GM19238 (cell line): ENCODE results near the gene MAGI2.

Experiments
- DNase-seq: peaks from one replicate; pipeline ENCODE4 v3.0.0; 2011; ENCODE audit warnings: low spot score; ENCODE audit not compliant: insufficient read length

The MAGI2 gene

DNA sequence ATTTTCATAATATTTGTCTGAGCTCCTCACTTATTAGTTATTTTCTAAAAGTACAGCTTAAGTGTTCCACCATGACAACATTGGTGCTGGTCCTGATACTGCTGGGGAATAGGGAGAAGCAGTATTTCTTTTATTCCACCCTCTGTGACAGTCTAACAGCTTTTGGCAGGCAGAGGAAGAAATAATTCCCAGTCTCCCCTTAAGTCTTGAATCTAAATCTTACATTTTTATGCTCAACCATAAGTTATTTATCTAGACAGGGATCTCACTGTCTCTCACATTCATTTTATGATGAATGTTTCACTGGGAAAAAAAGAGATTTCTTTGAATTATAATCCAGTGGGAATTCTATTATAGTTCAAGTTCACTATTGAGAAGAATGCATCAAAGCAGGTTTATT, 71.5 kb downstream of the MAGI2 start:
- no peak for DNase-seq

- no peak for DNase-seq
These were observed 76.4 kb downstream of the MAGI2 start for GRCh38 chr7:79377097-79377496.

GRCh38 chr7:79376299-79377025, 77.0 kb downstream of the MAGI2 start:
- DNase-seq: no peak

- DNase-seq: no peak
These were observed 92.3 kb downstream of the MAGI2 start for GRCh38 chr7:79361214-79361613.

GRCh38 chr7:79359827-79360226, 93.6 kb downstream of the MAGI2 start:
- no peak for DNase-seq

DNA sequence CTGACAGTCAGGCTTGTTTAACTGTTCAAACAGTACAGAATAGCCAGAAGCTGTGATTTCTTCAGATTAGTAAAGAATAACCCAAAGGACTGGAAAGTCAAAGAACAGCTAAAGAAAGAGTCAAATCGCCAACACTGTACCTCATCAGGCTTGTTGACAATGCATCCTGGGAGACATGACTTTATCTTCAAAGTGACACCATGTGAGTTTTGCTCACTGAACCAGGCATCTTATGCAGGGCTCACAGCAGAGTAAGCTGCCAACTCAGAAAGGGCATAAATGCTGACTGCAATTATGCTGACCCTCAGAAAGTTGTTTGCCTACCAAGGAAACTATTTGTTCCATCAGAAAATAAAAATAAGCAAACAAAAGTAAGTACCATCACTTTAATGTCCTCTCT, 96.4 kb downstream of the MAGI2 start:
- no peak for DNase-seq

DNA sequence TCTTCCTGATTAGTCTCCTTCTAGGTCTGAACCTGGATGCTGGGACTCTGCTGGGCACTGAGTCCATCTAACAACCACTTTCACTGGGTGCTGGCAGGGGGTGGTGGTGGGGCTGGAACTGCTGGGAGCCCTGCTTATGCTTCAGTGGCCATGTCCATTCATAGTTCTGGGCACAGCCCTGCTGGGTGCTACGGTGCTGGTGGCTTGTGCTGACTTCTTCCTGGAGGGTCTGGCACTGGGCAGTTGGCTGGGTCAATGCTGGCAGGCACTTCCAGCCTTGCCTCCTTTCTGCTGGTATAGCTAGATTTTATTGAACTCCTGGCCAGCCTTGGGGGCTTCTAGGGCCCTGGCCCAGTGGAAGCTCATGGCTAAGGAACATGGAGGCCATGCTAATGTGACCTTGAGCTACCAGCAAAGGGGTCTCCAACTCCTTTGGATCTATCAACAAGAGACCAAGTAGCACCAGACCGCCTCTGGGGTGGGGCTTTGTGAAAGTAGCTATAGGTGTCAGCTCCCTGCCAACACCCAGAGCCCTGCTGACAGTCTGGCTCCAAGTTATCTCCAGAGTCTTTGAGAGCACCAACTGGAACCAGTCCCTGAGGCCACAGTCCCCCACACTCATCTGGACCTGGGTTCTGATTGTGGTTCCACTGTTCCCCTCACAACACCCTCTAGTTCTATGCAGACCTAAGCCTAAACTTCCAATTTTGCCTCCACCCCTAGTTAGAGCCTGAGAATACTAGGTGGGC, 99.6 kb downstream of the MAGI2 start:
- DNase-seq: no peak

- no peak for DNase-seq
These were observed 101.1 kb downstream of the MAGI2 start for GRCh38 chr7:79352323-79352722.

DNA sequence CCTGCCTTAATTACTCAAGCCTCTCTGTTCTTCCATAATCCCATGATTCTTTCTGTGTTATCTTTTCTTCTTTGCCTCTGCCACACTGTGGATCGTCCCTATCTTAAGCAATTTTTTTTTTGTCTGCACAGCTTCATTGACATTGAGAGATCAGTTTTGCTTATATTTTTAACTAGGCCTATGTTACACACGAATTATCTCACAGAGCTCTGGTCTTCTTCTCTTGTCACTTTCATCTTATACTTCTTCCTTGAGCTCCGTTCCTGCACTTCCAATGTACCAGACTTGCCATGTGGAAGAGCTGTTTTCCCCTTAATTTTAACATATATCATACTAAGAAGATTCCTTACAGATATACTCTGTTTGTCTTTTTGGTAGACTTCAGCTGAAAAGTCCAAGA, 106.1 kb downstream of the MAGI2 start:
- DNase-seq: no peak

GRCh38 chr7:79341902-79342301, 111.6 kb downstream of the MAGI2 start:
- DNase-seq: no peak

GRCh38 chr7:79340212-79340611, 113.3 kb downstream of the MAGI2 start:
- DNase-seq: no peak

GRCh38 chr7:79339208-79339925, 114.1 kb downstream of the MAGI2 start:
- DNase-seq: no peak

GRCh38 chr7:79337717-79338116, 115.8 kb downstream of the MAGI2 start:
- DNase-seq: no peak

DNA sequence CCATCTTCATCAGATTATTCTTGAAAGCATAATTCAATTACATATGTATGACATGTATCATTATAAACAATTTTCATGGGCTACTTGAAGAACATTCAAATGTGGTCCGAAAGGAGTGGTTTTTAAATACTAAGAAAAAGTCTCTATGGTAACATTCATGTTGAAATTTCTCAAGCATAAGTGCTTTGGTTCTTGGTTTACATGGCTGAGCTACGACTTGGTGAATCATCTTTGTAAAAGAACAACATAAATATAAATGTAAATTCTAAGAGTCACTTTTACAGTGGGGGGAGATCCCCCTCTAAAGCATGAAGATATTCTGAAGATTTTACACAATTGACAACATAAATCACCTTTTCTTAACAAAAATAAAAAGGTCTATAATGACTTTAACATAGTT, 118.6 kb downstream of the MAGI2 start:
- no peak for DNase-seq

DNA sequence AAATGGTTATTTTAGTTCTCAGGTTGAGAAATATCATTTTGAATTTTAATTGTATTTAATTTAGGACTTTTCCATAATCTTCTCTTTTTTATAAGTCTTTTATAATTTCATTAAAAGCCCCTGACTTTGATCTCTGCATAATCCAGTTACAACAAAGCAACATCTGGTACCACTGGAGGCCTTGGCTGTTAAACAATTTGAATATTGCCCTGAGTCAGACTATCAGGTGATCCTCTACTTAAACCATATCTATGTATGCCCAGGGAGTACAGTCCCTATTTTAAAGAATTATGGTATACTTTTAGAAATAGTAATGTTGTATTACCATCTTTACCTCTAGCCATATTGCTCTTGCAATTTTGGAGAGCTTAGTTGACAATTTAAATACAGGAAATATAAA, 119.1 kb downstream of the MAGI2 start:
- DNase-seq: no peak

DNA sequence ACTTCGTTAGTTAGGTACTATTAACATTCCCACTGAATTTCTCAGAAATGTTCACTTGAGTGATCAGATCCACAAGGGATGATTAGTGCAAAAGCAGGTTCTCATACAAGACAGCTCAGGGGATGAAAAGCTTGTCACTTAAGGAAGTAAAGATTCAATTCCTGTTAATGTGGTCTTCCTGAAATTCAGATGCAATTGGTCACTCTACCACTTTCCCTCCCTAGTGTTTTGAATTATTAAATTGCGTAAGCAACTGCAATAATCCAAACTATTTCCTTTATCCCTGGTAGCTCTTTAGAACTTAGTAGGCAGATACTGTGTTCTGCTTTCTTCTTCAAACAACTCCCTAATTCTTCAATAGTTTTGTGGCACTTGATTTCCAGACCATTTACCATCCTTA, 121.4 kb downstream of the MAGI2 start:
- DNase-seq: no peak

DNA sequence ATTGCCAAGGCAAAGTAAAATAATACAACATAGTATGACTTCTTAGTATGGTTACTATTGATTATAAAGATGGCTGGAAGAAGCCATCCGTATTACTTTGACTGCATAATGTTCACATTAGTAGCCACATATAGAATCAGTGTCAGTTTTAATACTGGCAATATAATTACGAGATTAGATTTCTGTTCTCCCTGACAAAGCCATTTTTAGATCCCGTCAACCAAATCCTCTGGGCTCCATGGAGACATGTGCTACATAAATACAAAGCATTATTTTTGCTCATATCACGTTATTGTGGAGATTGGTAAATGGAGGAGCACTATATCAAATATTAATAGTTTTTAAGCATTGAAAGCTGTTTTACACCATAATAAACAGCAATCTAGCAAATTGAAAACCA, 124.0 kb downstream of the MAGI2 start:
- no peak for DNase-seq

DNA sequence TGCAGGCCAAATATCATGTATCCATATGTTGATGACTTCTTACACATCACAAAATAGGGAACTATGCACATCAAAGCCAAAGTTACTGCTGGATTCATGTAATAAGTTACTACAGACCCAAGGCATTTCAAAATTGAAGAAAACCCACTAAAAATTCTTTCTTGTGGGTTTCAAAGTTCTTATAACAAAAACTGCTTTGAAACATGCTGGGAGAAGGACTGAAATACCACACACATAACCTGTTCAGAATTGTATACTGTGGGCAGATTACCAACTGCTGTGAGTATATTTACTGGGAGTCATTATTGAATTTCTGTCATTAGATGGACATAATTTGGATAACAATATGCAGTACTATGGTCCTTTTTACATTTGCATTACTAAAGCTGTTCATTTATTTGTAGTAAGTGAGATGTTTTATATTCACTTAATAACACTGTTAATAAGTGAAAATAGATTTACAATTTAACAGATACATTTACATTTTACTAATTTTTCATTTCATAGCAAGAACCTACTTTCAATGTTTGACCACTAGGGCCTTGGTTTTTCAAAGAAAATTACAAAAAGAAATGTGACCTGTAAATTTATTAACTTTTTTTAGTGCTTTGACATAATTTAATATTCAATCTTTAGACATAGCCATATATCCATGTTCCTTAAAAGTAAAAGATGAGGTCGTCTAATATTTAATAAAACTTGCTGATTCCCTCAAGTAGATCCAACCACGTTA, 132.6 kb downstream of the MAGI2 start:
- no peak for DNase-seq

DNA sequence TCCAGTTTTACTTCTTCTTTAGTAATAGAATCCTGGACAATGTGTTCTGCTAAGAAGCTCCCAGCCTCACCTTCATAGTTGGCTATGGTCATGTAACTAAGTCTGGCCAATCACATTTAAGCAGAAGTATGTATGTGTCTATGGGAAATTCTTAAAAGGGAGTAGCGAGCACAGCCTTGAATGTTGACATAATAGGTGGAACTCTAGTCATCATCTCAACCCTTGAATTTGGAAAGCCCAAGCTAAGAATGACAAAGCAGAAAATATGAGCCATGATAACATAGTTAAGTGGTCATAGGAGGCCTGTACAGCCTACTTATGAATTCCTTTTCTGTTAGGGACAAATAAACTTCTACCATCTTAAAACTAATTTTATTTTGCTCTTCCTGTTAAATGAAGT, 134.1 kb downstream of the MAGI2 start:
- no peak for DNase-seq

DNA sequence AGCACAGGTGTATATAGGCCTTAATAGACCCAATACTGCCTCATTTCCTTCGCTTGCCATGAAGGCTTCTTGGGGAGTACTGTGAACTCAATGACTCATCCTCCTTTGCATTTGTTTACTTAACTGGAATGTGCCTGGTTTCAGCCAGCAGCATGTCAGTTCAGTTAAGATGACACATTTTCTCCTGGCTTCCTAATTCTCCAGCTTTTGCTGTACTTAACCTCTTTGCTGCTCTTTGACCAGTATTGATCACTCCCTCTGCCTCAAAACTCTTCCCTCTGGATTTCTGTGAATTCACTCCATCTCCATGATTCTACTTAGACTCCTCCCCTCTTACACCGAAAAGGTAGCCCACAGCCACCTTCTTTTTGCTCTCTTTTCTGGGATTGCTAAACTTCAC, 135.7 kb downstream of the MAGI2 start:
- no peak for DNase-seq

DNA sequence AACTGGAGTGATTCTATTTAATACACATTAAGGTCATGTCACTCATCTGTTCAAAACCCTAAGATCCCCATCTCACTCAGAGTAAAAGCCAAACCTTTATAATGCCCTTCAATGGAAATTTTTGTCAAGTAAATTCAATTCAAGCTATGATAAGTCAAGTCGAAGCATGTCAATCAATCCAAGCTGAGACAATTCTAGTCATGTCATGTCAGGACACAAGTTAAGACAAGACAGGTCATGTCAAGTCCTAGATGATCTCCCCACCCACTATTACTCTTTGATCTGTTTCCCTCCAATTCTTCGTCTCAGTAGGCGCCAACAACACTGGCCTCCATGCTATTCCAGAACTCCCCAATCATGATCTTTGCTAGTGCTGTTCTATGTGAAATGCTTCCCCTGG, 141.4 kb downstream of the MAGI2 start:
- no peak for DNase-seq

GRCh38 chr7:79308192-79308591, 145.3 kb downstream of the MAGI2 start:
- no peak for DNase-seq
